Heart right ventricle (tissue), 16 donors: ENCODE measurements around the gene MRPL21. TPM values are rescaled to one million over a fixed set of nuclear protein-coding genes. Genes with fewer than 3 reads are reported as not detected.

ENCODE experiments used
- ATAC-seq, 8 donors: fragments of 200-7000 bp; cut with Tn5 transposase; one replicate each; pipeline ENCODE4 v1.9.1; 2020; ENCODE audit warnings: mild to moderate bottlenecking in 8 of 8, moderate library complexity in 8 of 8, moderate number of reproducible peaks in 1 of 8
- DNase-seq, 2 donors: peaks; one replicate each; pipeline ENCODE4 v3.0.0-alpha.2; 2020
- H3K27ac ChIP-seq, 10 donors: fragments of 200-600 bp; sonication (generic) in 2 of 10; one replicate each; pipeline versions ENCODE4 v1.5.0 to v1.8.0; 2020 to 2022; ENCODE audit warnings: mild to moderate bottlenecking in 3 of 10
- H3K27me3 ChIP-seq, 7 donors: fragments of 200-600 bp; one replicate each; pipeline ENCODE4 v1.8.0; 2021 to 2022; ENCODE audit warnings: mild to moderate bottlenecking in 2 of 7
- H3K36me3 ChIP-seq, 9 donors: fragments of 200-600 bp; sonication (generic) in 1 of 9; one replicate each; pipeline versions ENCODE4 v1.5.0 to v1.8.0; 2020 to 2022; ENCODE audit warnings: mild to moderate bottlenecking in 2 of 9
- H3K4me1 ChIP-seq, 9 donors: fragments of 200-600 bp; sonication (generic) in 1 of 9; one replicate each; pipeline versions ENCODE4 v1.5.0 to v1.8.0; 2020 to 2022; ENCODE audit warnings: mild to moderate bottlenecking in 4 of 9
- H3K4me3 ChIP-seq, 10 donors: fragments of 200-600 bp; sonication (generic) in 2 of 10; one replicate each; pipeline versions ENCODE4 v1.5.0 to v1.8.0; 2020 to 2022; ENCODE audit warnings: mild to moderate bottlenecking in 7 of 10, moderate library complexity in 2 of 10
- H3K9me3 ChIP-seq, 11 donors: fragments of 200-600 bp in 10 of 11; sonication (generic) in 2 of 11; one replicate each; pipeline versions ENCODE4 v1.5.0 to v1.8.0; 2013 to 2022; ENCODE audit warnings: mild to moderate bottlenecking in 2 of 11, control low read depth in 1 of 11, moderate library complexity in 1 of 11
- WGBS, 2 donors: extraction: QIAGEN DNeasy Blood & Tissue Kit; methylation state at CpG; one replicate each; pipeline ENCODE4 v1.1.7; 2013; ENCODE audit warnings: inconsistent platforms in 1 of 2; 5-methylcytosine and 5-hydroxymethylcytosine counted together
- intact Hi-C, 10 donors: fragments of 100-400 bp; cut with DNase I; formaldehyde crosslinking; loops; one replicate each; pipeline versions ENCODE4 v1.11.1 to v1.14.2; 2022
- polyA plus RNA-seq, 2 donors: library from polyadenylated mRNA; stranded (reverse); fragments of 200-250 nt; gene quantifications; one replicate each; pipeline ENCODE4 v1.2.3, GENCODE V29; 2013
- total RNA-seq, 10 donors: library from RNA; stranded (reverse); fragmentation: NEBNext Ultra II Directional in 3 of 10; extraction: Animal tissue kit (Norgen Biotek cat#: 25700) in 3 of 10; gene quantifications; one replicate each; pipeline versions ENCODE4 v1.2.1 to v1.2.4, GENCODE V29; 2021 to 2023
- TF ChIP-seq, protein P1 (sequence below), 9 donors: fragments of 200-600 bp; sonication (generic) in 2 of 9; IDR thresholded peaks; one replicate each; pipeline versions ENCODE4 v1.5.0 to v1.8.0; 2021 to 2022; ENCODE audit warnings: antibody characterized with exemption in 9 of 9, mild to moderate bottlenecking in 5 of 9, moderate library complexity in 1 of 9
- donor health status: Arrhythmogenic right ventricular cardiomyopathy.
- donor health status: ischemic (EF 13 %, LVEDD 7.1; RV severe dilation, severe dysfunction).
- donor health status: healthy with polysubstance abuse.
- donor health status: DM: no; HTN: yes; CAD: no.
- donor health status: DM: no; HTN: no; CAD: no.
- donor health status: ischemic (EF 25% LVEDD 6.9; RV normal size, moderate dysfunction).
- donor health status: ischemic (EF 25% LVEDD 5.7; RV mildly dilated, moderate dysfunction).
- donor health status: healthy.
- donor health status: DM: yes; HTN: yes; CAD: no.
- donor health status: Ischemic cardiomyopathy.
- donor health status: ischemic (EF 35%, LVEDD 5.7; RV mildly dilated, moderate dysfunction).
- donor health status: nonischemic (EF 11% LVEDD 7.7; RV severe dilation, severe dysfunction).
- donor health status: DM: yes; HTN: yes; CAD: no.
- donor health status: PGD.
- donor health status: ischemic (EF 29% LVEDD 5.4; RV normal size, mild dysfunction).
- donor health status: nonischemic (EF 23%, LVEDD 6.1; RV moderate dilation, normal function).

The MRPL21 gene
- total and polyA plus RNA-seq, 12 donors: 63.2 to 186 (median 106) TPM

DNA sequence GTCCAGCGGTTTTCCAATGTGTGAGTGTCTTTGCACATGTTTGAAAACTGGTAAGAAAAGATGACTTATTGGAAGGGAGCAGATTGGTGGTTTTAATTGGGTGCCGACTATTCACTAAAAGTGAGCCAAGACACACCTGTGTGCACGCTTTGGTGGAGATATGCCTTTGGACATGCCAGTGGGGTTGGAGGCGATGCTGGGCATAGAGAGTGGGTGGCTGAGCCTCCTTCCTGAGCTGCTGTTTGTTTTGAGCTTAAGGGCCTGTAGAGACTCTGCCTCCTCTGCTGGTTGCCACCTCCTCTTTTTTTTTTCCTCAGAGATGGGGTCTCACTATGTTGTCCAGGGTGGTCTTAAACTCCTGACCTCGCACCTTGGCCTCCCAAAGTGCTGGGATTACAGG, 9.6 kb upstream of the MRPL21 start:
- TF ChIP-seq, protein P1, sequence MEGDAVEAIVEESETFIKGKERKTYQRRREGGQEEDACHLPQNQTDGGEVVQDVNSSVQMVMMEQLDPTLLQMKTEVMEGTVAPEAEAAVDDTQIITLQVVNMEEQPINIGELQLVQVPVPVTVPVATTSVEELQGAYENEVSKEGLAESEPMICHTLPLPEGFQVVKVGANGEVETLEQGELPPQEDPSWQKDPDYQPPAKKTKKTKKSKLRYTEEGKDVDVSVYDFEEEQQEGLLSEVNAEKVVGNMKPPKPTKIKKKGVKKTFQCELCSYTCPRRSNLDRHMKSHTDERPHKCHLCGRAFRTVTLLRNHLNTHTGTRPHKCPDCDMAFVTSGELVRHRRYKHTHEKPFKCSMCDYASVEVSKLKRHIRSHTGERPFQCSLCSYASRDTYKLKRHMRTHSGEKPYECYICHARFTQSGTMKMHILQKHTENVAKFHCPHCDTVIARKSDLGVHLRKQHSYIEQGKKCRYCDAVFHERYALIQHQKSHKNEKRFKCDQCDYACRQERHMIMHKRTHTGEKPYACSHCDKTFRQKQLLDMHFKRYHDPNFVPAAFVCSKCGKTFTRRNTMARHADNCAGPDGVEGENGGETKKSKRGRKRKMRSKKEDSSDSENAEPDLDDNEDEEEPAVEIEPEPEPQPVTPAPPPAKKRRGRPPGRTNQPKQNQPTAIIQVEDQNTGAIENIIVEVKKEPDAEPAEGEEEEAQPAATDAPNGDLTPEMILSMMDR (IDR thresholded peaks at IDR 0.05): no peak
- Histone ChIP-seq H3K27ac (no peak overlapping the region), H3K36me3 (peaks cover 0 to 100% (median 66%) of the 10 kb centered on the region in 9 donors), H3K9me3 (no peaks in the 10 kb centered on the region), H3K4me1 (peaks cover 0 to 2% (median 0%) of the 10 kb centered on the region in 9 donors), H3K4me3 (no peak overlapping the region), H3K27me3 (no peaks in the 10 kb centered on the region)
- no peak for DNase-seq
- 91 to 94% methylated on average over 5 of the region's 5 CpGs for WGBS, 2 donors
- intact Hi-C loops: no loop called here
- ATAC-seq: no peak

DNA sequence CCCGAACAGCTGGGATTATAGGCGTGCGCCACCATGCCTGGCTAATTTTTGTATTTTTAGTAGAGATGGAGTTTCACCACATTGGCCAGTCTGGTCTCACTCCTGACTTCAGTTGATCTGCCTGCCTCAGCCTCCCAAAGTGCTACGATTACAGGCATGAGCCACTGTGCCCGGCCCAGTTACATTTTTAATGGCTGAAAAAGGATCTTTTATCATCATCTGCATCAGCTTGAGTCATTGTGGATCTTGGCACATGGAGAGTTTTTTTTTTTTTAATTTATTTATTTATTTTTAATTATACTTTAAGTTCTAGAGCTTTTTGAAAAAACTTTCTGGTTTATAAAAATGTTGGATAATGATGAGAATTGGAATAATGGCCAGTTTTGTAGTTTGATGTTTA, 8.6 kb upstream of the MRPL21 start:
- DNase-seq: no peak
- TF ChIP-seq, protein P1 (IDR thresholded peaks at IDR 0.05): no peak
- intact Hi-C loops: no loop called here
- no peak for ATAC-seq
- Histone ChIP-seq H3K27ac (no peak overlapping the region), H3K4me1 (peaks cover 0 to 2% (median 0%) of the 10 kb centered on the region in 9 donors), H3K4me3 (no peak overlapping the region), H3K9me3 (no peaks in the 10 kb centered on the region), H3K36me3 (peaks cover 0 to 100% (median 66%) of the 10 kb centered on the region in 9 donors), H3K27me3 (no peaks in the 10 kb centered on the region)
- 89 to 96% methylated on average over 5 of the region's 5 CpGs for WGBS, 2 donors

DNA sequence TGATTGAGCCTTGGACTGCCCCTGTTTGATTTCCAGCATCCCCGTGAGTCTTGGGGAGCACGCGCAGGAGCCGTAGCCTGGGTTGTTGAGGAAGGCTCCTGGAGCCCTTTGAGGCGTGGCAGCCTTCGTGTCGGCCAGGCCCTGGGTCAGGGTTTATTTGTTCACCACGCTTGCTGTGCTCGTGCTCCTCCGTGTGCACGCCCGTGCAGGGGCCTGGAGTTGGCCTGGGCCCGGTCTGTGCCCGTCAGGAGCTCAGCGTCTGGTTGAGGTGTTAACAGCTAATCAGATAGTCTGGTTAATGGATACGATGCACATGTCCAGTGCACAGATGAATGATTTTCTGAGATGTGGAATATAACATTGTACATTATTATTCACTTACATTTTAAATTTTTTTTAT, 8.1 kb upstream of the MRPL21 start:
- no peaks in the 10 kb centered on the region for H3K27me3 ChIP-seq
- DNase-seq (no peak), ATAC-seq (no peak)
- H3K9me3 ChIP-seq: no peaks in the 10 kb centered on the region
- no peak overlapping the region for H3K27ac ChIP-seq
- intact Hi-C loops: no loop called here
- H3K4me3 ChIP-seq: no peak overlapping the region
- peaks cover 0 to 100% (median 66%) of the 10 kb centered on the region in 9 donors for H3K36me3 ChIP-seq
- H3K4me1 ChIP-seq: peaks cover 0 to 2% (median 0%) of the 10 kb centered on the region in 9 donors
- TF ChIP-seq, protein P1 (IDR thresholded peaks at IDR 0.05): no peak
- WGBS, 2 donors: 87% methylated on average over 16 of the region's 16 CpGs

DNA sequence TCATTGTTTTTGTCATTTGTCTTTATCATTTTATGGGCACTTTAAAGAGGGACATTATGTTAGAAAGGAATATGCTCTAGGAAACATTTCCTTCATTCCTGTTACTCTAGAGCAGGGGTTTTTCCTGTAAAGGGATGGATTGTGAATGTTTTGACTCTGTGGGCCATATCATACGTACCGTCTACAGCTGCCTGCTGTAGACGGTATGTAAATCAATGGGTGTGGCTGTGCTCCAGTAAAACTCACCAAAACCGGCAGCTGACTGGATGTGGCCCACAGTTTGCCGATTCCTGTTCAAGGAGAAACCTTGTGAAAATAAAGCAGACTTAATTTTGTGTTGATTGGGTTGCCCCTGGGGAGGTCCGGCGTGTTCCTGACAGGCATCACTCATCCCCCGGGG, 7.3 kb upstream of the MRPL21 start:
- H3K4me1 ChIP-seq: peaks cover 0 to 2% (median 0%) of the 10 kb centered on the region in 9 donors
- 82 to 92% methylated on average over 8 of the region's 8 CpGs for WGBS, 2 donors
- H3K4me3 ChIP-seq: no peak overlapping the region
- no peaks in the 10 kb centered on the region for H3K27me3 ChIP-seq
- ATAC-seq (no peak), DNase-seq (no peak)
- intact Hi-C loops: no loop called here
- TF ChIP-seq, protein P1 (IDR thresholded peaks at IDR 0.05): no peak
- peaks cover 0 to 100% (median 59%) of the 10 kb centered on the region in 9 donors for H3K36me3 ChIP-seq
- H3K9me3 ChIP-seq: no peaks in the 10 kb centered on the region
- no peak overlapping the region for H3K27ac ChIP-seq
